Activated T-helper 2 cell treated with anti-CD3 and anti-CD28 coated beads, Interferon-gamma antibody, Interleukin-2, Interleukin-4, amounts not matched to agents 10 μg/mL and 5 μg/mL and 100 μg/mL, durations not matched to agents 14 hours and 24 hours and 36 hours (primary cell): ENCODE results near the gene ARMC9. TPM values are rescaled to one million over a fixed set of nuclear protein-coding genes. Genes with fewer than 3 reads are reported as not detected.
A peak's percentile ranks its signal among the peaks of the same experiment; 100 is the strongest.

Experiments
- DNase-seq: peaks from one replicate; pipeline ENCODE4 v3.0.0; 2021; ENCODE audit warnings: low spot score
- H3K27ac Mint-ChIP-seq: one replicate; pipeline ENCODE4 v1.8.0; 2021; ENCODE audit warnings: mixed read lengths
- H3K27me3 Mint-ChIP-seq: one replicate; pipeline ENCODE4 v1.8.0; 2021; ENCODE audit warnings: low read depth, mixed read lengths
- H3K36me3 Mint-ChIP-seq: one replicate; pipeline ENCODE4 v1.8.0; 2021; ENCODE audit warnings: low read depth, mixed read lengths
- H3K4me1 Mint-ChIP-seq: one replicate; pipeline ENCODE4 v1.8.0; 2021; ENCODE audit warnings: low read depth, mixed read lengths
- H3K4me3 Mint-ChIP-seq: one replicate; pipeline ENCODE4 v1.8.0; 2021; ENCODE audit warnings: low read depth, mild to moderate bottlenecking, moderate library complexity, mixed read lengths
- H3K9me3 Mint-ChIP-seq: one replicate; pipeline ENCODE4 v1.8.0; 2021; ENCODE audit warnings: mixed read lengths
- intact Hi-C: fragments of 100-400 bp; cut with micrococcal nuclease; formaldehyde crosslinking; loops from one replicate; pipeline ENCODE4 v1.15.1; 2023
- total RNA-seq: library from RNA; stranded (reverse); gene quantifications from 2 replicates; pipeline ENCODE4 v1.2.3, GENCODE V29; 2022

The ARMC9 gene
- total RNA-seq, 1 donor from 2014 or later: 3.3 TPM

DNA sequence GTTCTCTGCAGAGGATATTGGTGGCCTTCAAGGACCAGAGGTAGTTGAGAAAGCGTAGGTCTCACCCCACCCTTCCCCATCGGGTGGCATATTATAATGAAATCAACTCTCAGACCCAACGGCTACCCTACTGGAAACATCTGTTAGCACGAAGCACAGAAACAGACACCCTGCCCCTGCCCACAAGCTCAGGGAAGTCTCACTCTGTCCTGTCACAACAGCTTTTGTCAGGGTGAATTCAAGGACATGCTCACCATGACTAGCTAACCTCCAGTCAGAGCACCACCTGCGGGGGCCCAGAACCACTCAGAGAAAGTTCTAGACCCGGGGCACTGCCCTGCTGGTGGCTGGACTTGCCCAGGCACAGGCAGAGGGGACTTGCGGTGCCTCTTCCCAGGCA lies 193.6 kb downstream of the ARMC9 start:
- DNase-seq: no peak
- Mint-ChIP-seq H3K36me3 (no peaks in the 10 kb centered on the region), H3K27ac (no peak overlapping the region), H3K27me3 (peaks cover 16% of the 10 kb centered on the region), H3K4me1 (peaks cover 8% of the 10 kb centered on the region), H3K9me3 (no peaks in the 10 kb centered on the region), H3K4me3 (no peak overlapping the region)
- intact Hi-C loops: no loop called here

DNA sequence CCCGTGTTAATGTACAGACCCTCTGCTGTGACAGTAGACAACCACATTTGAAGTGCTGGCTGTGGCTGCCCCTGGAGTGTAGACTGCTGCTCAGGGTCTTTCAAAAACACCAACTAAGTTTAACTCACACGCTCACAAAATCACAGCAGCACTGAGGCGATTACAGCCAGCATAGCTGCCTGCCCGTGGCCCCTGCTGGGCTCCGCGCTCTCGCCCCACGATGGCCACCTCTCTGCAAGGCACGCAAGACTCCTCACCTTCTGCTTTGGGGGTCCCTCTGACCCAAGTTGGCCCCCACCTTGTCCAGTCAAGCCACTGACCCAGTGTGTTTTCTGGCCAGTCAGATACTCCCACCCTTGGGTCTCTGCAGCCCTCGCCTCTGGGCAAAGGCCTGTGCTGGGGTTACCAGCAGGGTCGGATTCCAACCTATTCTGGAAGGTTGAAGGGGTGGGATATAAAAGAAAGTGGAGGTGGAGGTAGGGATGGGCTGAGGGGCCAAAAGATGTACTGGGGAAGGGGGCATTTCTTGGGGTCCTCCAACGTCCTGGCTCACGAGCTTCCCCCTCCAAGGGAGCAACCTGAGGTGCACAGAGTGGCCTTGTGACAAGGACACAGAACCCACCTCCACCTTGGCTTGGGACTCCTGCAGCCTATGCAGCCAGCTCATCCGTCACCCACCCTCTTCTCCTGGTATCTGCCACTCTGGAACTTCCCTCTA lies 194.2 kb downstream of the ARMC9 start:
- no peak overlapping the region for H3K4me3 Mint-ChIP-seq
- no peaks in the 10 kb centered on the region for H3K36me3 Mint-ChIP-seq
- H3K4me1 Mint-ChIP-seq: peaks cover 8% of the 10 kb centered on the region
- H3K27me3 Mint-ChIP-seq: peaks cover 20% of the 10 kb centered on the region
- intact Hi-C loops: no loop called here
- no peak for DNase-seq
- H3K9me3 Mint-ChIP-seq: no peaks in the 10 kb centered on the region
- no peak overlapping the region for H3K27ac Mint-ChIP-seq

GRCh38 chr2:231393149-231394131 lies 195.0 kb downstream of the ARMC9 start:
- Mint-ChIP-seq H3K36me3 (no peaks in the 10 kb centered on the region), H3K27ac (peak overlapping the region; percentile 71), H3K27me3 (peaks cover 21% of the 10 kb centered on the region), H3K9me3 (no peaks in the 10 kb centered on the region), H3K4me3 (no peak overlapping the region), H3K4me1 (peaks cover 8% of the 10 kb centered on the region)
- DNase-seq: no peak
- intact Hi-C loops: no loop called here

DNA sequence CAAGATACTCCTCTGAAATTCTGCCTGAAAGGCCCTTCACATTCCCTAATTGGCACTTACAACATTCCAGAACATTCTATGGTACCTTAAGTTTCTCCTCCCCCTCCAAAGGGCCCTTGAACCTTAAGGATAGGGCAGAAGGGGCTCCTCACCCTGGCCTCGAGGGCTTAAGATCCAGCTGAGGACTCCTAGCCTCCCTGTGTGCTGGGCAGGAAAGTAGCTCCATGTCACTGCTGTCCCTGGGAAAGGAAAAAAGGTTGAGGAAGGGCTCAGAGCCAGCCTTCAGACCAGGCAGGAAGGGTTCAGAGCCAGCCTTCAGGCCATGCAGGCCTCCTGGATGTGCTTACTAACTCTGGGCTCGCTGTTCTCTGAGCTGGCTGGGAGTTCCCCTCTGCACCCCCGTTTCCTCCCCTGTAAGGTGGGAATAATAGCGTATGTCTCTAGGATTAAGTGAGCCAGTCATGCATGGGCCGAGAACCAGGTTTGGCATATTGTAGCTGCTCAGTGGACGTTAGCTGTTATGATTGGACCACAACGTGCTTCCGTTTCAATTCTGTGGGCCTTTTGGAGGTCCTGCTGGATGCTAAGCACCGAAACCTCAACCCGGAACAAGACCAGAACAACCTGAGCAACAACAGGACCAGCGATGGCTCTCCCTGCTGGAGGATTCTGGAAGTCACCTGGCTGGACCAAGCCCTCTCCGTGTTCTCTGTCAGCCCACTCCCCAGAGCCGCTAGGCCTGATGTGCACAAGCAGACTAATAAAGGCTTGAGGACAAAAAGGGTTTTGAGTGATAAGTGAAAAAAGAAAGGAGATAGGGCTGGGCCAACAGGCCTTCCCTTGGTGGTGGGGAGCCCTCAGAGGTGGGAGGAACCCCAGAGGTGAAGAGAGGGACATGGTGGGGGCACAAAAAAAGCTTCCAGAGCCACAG lies 196.0 kb downstream of the ARMC9 start:
- intact Hi-C loops: no loop called here
- H3K4me3 Mint-ChIP-seq: peak overlapping the region; percentile 45
- no peaks in the 10 kb centered on the region for H3K9me3 Mint-ChIP-seq
- DNase-seq: no peak
- peaks cover 21% of the 10 kb centered on the region for H3K27me3 Mint-ChIP-seq
- peaks cover 8% of the 10 kb centered on the region for H3K4me1 Mint-ChIP-seq
- H3K36me3 Mint-ChIP-seq: no peaks in the 10 kb centered on the region
- no peak overlapping the region for H3K27ac Mint-ChIP-seq

DNA sequence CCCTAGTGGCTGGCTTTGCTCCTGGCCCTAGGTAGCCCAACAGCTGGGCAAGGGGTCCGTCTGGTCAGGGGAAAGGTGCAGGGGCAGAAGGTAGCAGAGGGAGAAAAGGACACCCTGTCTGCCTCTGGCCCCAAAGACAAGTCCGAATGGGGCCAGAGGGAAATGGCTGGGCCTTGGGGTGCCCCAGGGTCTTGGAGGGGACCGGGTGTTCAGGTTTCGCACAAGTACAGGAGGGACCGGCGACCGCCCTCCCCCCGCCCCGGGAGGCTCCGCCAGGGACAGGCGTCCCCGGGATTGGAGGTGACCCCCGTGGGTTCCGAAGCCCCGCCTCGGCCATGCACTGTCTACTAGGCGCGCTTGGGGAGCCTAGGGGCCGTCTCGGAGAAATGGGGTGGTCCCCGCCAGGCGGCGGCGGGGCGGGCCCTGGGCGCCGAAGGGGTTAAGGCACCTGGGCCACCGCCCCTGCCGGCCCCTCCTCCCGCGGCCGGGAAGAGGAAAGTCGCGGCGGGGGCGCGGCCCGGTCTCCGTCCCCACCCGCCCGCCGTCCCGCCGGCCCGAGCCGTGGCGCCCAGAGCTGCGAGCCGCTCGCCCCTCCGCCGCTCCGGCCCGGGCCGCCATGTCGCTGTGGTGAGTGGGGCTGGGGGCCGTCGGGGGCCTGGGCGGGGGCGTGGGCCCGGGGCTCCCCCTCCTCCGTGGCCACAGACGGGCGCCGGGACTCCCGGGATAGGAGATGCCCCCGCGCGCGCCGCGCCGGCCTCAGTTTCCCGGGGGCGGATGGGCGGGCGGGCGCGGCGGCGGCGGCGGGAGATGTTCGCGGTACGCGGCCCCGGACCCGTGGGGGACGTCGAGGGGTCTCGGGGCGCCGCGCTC lies 197.0 kb downstream of the ARMC9 start, which contains the start of gene B3GNT7:
Gene B3GNT7 (plus strand): TSS at position 523 of the 870 bp plus-strand sequence. CDS start 94 bp downstream, at position 617.
- intact Hi-C loops: no loop called here
- Mint-ChIP-seq H3K4me3 (peak within 1 kb of the TSS; percentile 45), H3K27ac (no peak within 1 kb of the TSS), H3K36me3 (no peaks in the 10 kb centered on the region), H3K4me1 (peaks cover 8% of the 10 kb centered on the region), H3K27me3 (peaks cover 21% of the 10 kb centered on the region), H3K9me3 (no peaks in the 10 kb centered on the region)
- no peak for DNase-seq

DNA sequence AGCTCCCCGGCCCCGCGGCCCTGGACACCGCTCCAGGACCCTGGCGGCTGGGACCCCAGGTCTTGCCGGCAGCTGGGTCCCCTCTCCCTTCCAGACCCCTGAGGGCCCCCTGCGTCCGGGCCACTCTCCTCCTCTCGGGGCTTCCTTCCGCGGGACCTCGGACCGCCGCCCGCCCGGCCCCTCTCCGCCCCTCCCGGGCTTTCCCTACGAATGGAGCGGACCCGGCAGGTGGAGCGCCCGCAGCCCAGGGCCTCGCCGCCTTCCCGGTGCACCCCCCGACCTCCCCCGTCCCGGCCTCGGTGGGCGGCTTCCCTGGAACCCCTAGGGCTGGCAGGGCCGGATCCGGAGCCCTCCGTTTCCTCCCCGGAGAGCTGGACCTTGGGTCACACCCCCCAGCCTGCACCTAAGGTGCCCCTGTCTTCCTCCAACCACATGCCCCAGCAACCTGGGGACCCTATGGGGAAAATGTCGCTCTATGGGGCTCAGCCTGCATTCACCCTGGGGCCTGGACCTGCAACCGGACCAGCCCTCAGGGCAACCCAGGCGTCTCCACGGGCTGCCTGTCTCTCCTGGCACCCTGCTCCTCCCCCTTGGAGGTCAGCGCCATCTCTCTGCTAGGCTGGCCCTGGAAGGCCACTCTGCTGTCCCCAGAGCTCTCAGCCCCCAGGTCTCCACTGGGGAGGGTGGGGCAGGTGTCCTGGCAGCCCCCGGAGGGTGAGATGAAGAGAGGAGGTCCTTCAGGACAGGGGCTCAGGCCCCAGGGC lies 197.8 kb downstream of the ARMC9 start:
- peaks cover 8% of the 10 kb centered on the region for H3K4me1 Mint-ChIP-seq

GRCh38 chr2:231397011-231397927 lies 198.8 kb downstream of the ARMC9 start:
- no peak for DNase-seq
- H3K4me1 Mint-ChIP-seq: peaks cover 8% of the 10 kb centered on the region
- H3K36me3 Mint-ChIP-seq: no peaks in the 10 kb centered on the region
- no peaks in the 10 kb centered on the region for H3K9me3 Mint-ChIP-seq
- peaks cover 21% of the 10 kb centered on the region for H3K27me3 Mint-ChIP-seq
- no peak overlapping the region for H3K27ac Mint-ChIP-seq
- intact Hi-C loops: no loop called here
- no peak overlapping the region for H3K4me3 Mint-ChIP-seq

More for the DNA sequence above, 197.8 kb downstream of the ARMC9 start:
- Mint-ChIP-seq H3K36me3 (no peaks in the 10 kb centered on the region), H3K4me3 (no peak overlapping the region), H3K9me3 (no peaks in the 10 kb centered on the region), H3K27me3 (peaks cover 21% of the 10 kb centered on the region), H3K27ac (no peak overlapping the region)
- intact Hi-C loops: no loop called here
- DNase-seq: no peak

DNA sequence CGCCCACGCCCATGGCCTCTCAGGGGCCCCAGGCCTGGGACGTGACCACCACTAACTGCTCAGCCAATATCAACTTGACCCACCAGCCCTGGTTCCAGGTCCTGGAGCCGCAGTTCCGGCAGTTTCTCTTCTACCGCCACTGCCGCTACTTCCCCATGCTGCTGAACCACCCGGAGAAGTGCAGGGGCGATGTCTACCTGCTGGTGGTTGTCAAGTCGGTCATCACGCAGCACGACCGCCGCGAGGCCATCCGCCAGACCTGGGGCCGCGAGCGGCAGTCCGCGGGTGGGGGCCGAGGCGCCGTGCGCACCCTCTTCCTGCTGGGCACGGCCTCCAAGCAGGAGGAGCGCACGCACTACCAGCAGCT lies 199.5 kb downstream of the ARMC9 start:
- Mint-ChIP-seq H3K27ac (no peak overlapping the region), H3K27me3 (peaks cover 21% of the 10 kb centered on the region), H3K4me3 (no peak overlapping the region), H3K36me3 (no peaks in the 10 kb centered on the region), H3K4me1 (peaks cover 8% of the 10 kb centered on the region), H3K9me3 (no peaks in the 10 kb centered on the region)
- DNase-seq: no peak
- intact Hi-C loops: no loop called here

GRCh38 chr2:231398585-231398984 lies 200.2 kb downstream of the ARMC9 start:
- DNase-seq: no peak
- peaks cover 2% of the 10 kb centered on the region for H3K4me1 Mint-ChIP-seq
- H3K9me3 Mint-ChIP-seq: no peaks in the 10 kb centered on the region
- intact Hi-C loops: no loop called here
- no peaks in the 10 kb centered on the region for H3K36me3 Mint-ChIP-seq
- H3K4me3 Mint-ChIP-seq: no peak overlapping the region
- H3K27ac Mint-ChIP-seq: no peak overlapping the region
- peaks cover 21% of the 10 kb centered on the region for H3K27me3 Mint-ChIP-seq

GRCh38 chr2:231399046-231399852 lies 200.8 kb downstream of the ARMC9 start:
- Mint-ChIP-seq H3K4me1 (no peaks in the 10 kb centered on the region), H3K36me3 (no peaks in the 10 kb centered on the region), H3K27me3 (peaks cover 19% of the 10 kb centered on the region), H3K27ac (no peak overlapping the region), H3K4me3 (no peak overlapping the region), H3K9me3 (no peaks in the 10 kb centered on the region)
- no peak for DNase-seq
- intact Hi-C loops: no loop called here
